GM12878 (cell line): Measurements from ENCODE around the gene SPDL1. TPM values are rescaled to one million over a fixed set of nuclear protein-coding genes. Genes with fewer than 3 reads are reported as not detected.

Source experiments
- BACH1 ChIP-seq: fragments of 450-650 bp; IDR thresholded peaks from 2 replicates; pipeline ENCODE4 v1.6.1; 2017; ENCODE audit warnings: mild to moderate bottlenecking, borderline replicate concordance
- CBX5 ChIP-seq: sonication (generic); IDR thresholded peaks from 2 replicates; pipeline ENCODE4 v1.6.1; 2016; ENCODE audit warnings: low read depth, moderate library complexity, mild to moderate bottlenecking, inconsistent platforms
- EED ChIP-seq: sonication (generic); IDR thresholded peaks from 2 replicates; pipeline ENCODE4 v1.6.1; 2016; ENCODE audit warnings: antibody characterized with exemption, low read depth
- EGR1 ChIP-seq, 2 experiments: IDR thresholded peaks; 1 replicate in 1 of 2; 2 replicates in 1 of 2; pipeline ENCODE4 v1.6.1; 2011 to 2012; ENCODE audit warnings: low read depth in 2 of 2, low read length in 2 of 2, borderline replicate concordance in 1 of 2, mild to moderate bottlenecking in 1 of 2, moderate library complexity in 1 of 2
- EP300 ChIP-seq, 2 experiments: fragments of 150-350 bp in 1 of 2; IDR thresholded peaks; 2 replicates each; pipeline ENCODE4 v1.6.1; 2011 to 2012; ENCODE audit warnings: low read depth in 2 of 2, low read length in 2 of 2, borderline replicate concordance in 1 of 2, improper control_type of control experiment in 1 of 2, inconsistent platforms in 1 of 2; ENCODE audit not compliant: control insufficient read depth in 1 of 2
- GATAD2B ChIP-seq: fragments of 450-650 bp; conservative IDR thresholded peaks from 2 replicates; pipeline ENCODE4 v1.6.1; 2017; ENCODE audit warnings: low read depth, mild to moderate bottlenecking, moderate library complexity
- HDGF ChIP-seq: fragments of 450-650 bp; IDR thresholded peaks from 2 replicates; pipeline ENCODE4 v1.6.1; 2016; ENCODE audit warnings: antibody characterized with exemption
- KLF5 ChIP-seq: fragments of 450-650 bp; IDR thresholded peaks from 2 replicates; pipeline ENCODE4 v1.6.1; 2014; ENCODE audit warnings: mild to moderate bottlenecking; ENCODE audit not compliant: partially characterized antibody
- MYB ChIP-seq: fragments of 150-350 bp; IDR thresholded peaks from 2 replicates; pipeline ENCODE4 v1.6.1; 2014; ENCODE audit warnings: mild to moderate bottlenecking, low read depth, low read length, borderline replicate concordance
- NFYB ChIP-seq: IDR thresholded peaks from 2 replicates; pipeline ENCODE4 v1.6.1; 2011; ENCODE audit warnings: low read depth, mild to moderate bottlenecking, low read length, improper control_type of control experiment, moderate library complexity; ENCODE audit not compliant: insufficient read depth
- NR2C1 ChIP-seq: fragments of 450-650 bp; IDR thresholded peaks from 2 replicates; pipeline ENCODE4 v1.6.1; 2017; ENCODE audit warnings: antibody characterized with exemption, mild to moderate bottlenecking, moderate library complexity
- PAX8 ChIP-seq: fragments of 450-650 bp; IDR thresholded peaks from 2 replicates; pipeline ENCODE4 v1.6.1; 2017; ENCODE audit warnings: mild to moderate bottlenecking, moderate library complexity
- PML ChIP-seq: IDR thresholded peaks from 2 replicates; pipeline ENCODE4 v1.6.1; 2012; ENCODE audit warnings: low read length, inconsistent platforms
- POLR2A ChIP-seq: IDR thresholded peaks from 2 replicates; pipeline ENCODE4 v1.6.1; 2011; ENCODE audit warnings: low read depth, mild to moderate bottlenecking, low read length
- POLR2AphosphoS5 ChIP-seq: IDR thresholded peaks from 2 replicates; pipeline ENCODE4 v1.6.1; 2011; ENCODE audit warnings: mild to moderate bottlenecking, low read length, inconsistent platforms
- RELA ChIP-seq: fragments of 450-650 bp; IDR thresholded peaks from 2 replicates; pipeline ENCODE4 v1.8.0; 2014; ENCODE audit warnings: borderline replicate concordance; ENCODE audit not compliant: partially characterized antibody
- STAT1 ChIP-seq: fragments of 450-650 bp; conservative IDR thresholded peaks from 2 replicates; pipeline ENCODE4 v1.6.1; 2014; ENCODE audit warnings: antibody characterized with exemption, mild to moderate bottlenecking
- TAF1 ChIP-seq: IDR thresholded peaks from 2 replicates; pipeline ENCODE4 v1.6.1; 2011; ENCODE audit warnings: mild to moderate bottlenecking, low read depth, low read length, borderline replicate concordance
- TARDBP ChIP-seq: IDR thresholded peaks from 2 replicates; pipeline ENCODE4 v1.6.1; 2016; ENCODE audit warnings: borderline replicate concordance
- YBX1 ChIP-seq: fragments of 450-650 bp; IDR thresholded peaks from 2 replicates; pipeline ENCODE4 v1.6.1; 2016; ENCODE audit warnings: antibody characterized with exemption
- YY1 ChIP-seq: IDR thresholded peaks from 2 replicates; pipeline ENCODE4 v1.6.1; 2011; ENCODE audit warnings: low read depth, mild to moderate bottlenecking, low read length
- ZBTB11 ChIP-seq: fragments of 450-650 bp; formaldehyde crosslinking; IDR thresholded peaks from 2 replicates; pipeline ENCODE4 v1.5.0; 2022; ENCODE audit warnings: mild to moderate bottlenecking, missing genetic modification characterization
- ZNF687 ChIP-seq: fragments of 450-650 bp; IDR thresholded peaks from 2 replicates; pipeline ENCODE4 v1.6.1; 2017; ENCODE audit warnings: mild to moderate bottlenecking, moderate library complexity
- polyA plus RNA-seq, 11 experiments: library from polyadenylated mRNA; depleted of rRNA in 4 of 11; unstranded in 6 of 11; stranded (reverse) in 5 of 11; fragments of >200 nt; fragmentation: Nextera tagmentation in 4 of 11; fragmentation: Illumina TruSeq in 1 of 11; extraction: Ambion mirVana in 4 of 11; extraction: Trizol in 1 of 11; gene quantifications; 1 replicate in 1 of 11; 2 replicates in 10 of 11; pipeline versions ENCODE4 v1.2.1 to v1.2.3, GENCODE V29; 2011 to 2016; ENCODE audit warnings: inconsistent platforms in 2 of 11, missing spikeins in 2 of 11, low read depth in 1 of 11
- total RNA-seq, 4 experiments: library from RNA; depleted of rRNA in 3 of 4; stranded (reverse); fragments of >200 nt in 3 of 4; fragmentation: Illumina TruSeq in 1 of 4; extraction: Trizol in 1 of 4; gene quantifications; 2 replicates each; pipeline versions ENCODE4 v1.2.1 to v1.2.3, GENCODE V29; 2013 to 2021
- TF ChIP-seq, protein P1 (sequence below): fragments of 450-650 bp; IDR thresholded peaks from 2 replicates; pipeline ENCODE4 v1.6.1; 2014; ENCODE audit warnings: mild to moderate bottlenecking

SPDL1 gene
- total and polyA plus RNA-seq, 10 of the 15 experiments (the other 5 are each of a cell fraction or from before 2014, with no cell fraction given): 34.2 to 69.9 (median 46.0) TPM

DNA sequence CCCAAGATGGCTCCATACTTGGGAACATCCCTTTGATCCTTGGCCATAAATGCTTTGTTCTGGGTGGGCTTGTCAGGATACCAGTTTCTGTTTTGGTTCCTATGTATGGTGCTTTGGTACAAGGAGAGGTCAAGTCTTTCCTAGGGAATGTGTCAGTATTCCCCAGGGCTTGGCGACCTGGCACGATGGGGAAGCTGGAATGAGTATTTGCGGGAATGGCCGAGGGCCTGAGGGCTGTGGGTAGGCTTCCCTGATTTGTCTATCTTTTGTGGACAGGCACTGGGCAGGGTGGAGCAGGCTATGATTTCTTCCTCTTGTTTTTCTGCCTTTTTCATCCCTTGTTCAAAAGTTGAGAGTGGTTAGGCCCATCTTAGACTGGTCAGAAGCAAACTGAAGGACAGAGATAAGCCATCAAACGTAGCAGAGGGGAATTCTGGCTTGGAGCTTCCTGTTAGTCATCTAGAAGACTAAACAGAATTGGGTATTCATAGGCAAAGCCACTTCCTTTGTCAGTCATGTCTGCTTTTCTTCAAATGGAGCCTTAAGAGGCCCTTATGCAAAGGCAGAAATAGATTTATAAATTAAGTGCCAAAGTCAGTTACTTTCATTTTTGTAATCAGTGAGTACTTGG is 67.2 kb downstream of the SPDL1 start (continued):
- TF ChIP-seq, protein P1, sequence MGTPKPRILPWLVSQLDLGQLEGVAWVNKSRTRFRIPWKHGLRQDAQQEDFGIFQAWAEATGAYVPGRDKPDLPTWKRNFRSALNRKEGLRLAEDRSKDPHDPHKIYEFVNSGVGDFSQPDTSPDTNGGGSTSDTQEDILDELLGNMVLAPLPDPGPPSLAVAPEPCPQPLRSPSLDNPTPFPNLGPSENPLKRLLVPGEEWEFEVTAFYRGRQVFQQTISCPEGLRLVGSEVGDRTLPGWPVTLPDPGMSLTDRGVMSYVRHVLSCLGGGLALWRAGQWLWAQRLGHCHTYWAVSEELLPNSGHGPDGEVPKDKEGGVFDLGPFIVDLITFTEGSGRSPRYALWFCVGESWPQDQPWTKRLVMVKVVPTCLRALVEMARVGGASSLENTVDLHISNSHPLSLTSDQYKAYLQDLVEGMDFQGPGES: no peak
- TF ChIP-seq PAX8 (no peak), GATAD2B (no peak), EGR1 (IDR thresholded peaks at IDR 0.05; ENCODE audit: borderline replicate concordance in 1 of 2, low read depth in 2 of 2, low read length in 2 of 2) (no peak), RELA (no peak), POLR2AphosphoS5 (0 out of 2 replicates have a peak, but pooled peaks have one; percentile 40), BACH1 (no peak), NR2C1 (no peak), NFYB (no peak), ZNF687 (peak; percentile 94), POLR2A (no peak), MYB (no peak), EED (peak; percentile 68; the same call in 1 of the 2 replicates), STAT1 (no peak), HDGF (peak; percentile 67; the same call in 1 of the 2 replicates), YY1 (peak; percentile 27; the same call in 1 of the 2 replicates), YBX1 (no peak), TAF1 (0 out of 2 replicates have a peak, but pooled peaks have one; percentile 38), EP300 (IDR thresholded peaks at IDR 0.05; ENCODE audit: borderline replicate concordance in 1 of 2, control insufficient read depth in 1 of 2, low read depth in 2 of 2, low read length in 2 of 2) (peak; percentile 7 to 68; a peak in 1 of 4 replicates), ZBTB11 (CRISPR knock-in tag) (no peak), KLF5 (no peak), PML (peak; percentile 68; the same call in 1 of the 2 replicates), CBX5 (0 out of 2 replicates have a peak, but pooled peaks have one; percentile 21), TARDBP (no peak)
